Gastroesophageal sphincter (tissue), 4 donors: Measurements from ENCODE around the gene RILP. TPM values are rescaled to one million over a fixed set of nuclear protein-coding genes. Genes with fewer than 3 reads are reported as not detected.
A peak's percentile ranks its signal among the peaks of the same experiment; 100 is the strongest.

ENCODE experiments used
- ATAC-seq: fragments of 150-250 bp; one replicate; pipeline ENCODE4 v1.9.1; 2016; ENCODE audit warnings: mild to moderate bottlenecking, moderate library complexity
- H3K27ac ChIP-seq, 4 donors: fragments of 200-600 bp; sonication (generic) in 3 of 4; 1 replicate in 3 of 4; 2 replicates in 1 of 4; pipeline ENCODE4 v1.5.1; 2016 to 2019
- H3K27me3 ChIP-seq: fragments of 200-600 bp; sonication (generic); one replicate; pipeline ENCODE4 v1.5.1; 2019
- H3K36me3 ChIP-seq, 2 donors: fragments of 200-600 bp; sonication (generic); one replicate each; pipeline ENCODE4 v1.5.1; 2019; ENCODE audit warnings: control low read depth in 1 of 2
- H3K4me1 ChIP-seq, 3 donors: fragments of 200-600 bp; sonication (generic); 1 replicate in 2 of 3; 2 replicates in 1 of 3; pipeline ENCODE4 v1.5.1; 2016 to 2019; ENCODE audit warnings: control low read depth in 2 of 3
- H3K4me3 ChIP-seq, 2 donors: fragments of 200-600 bp; sonication (generic); one replicate each; pipeline ENCODE4 v1.5.1; 2019; ENCODE audit warnings: mild to moderate bottlenecking in 1 of 2, moderate library complexity in 1 of 2
- H3K9me3 ChIP-seq, 3 donors: fragments of 200-600 bp; sonication (generic); one replicate each; pipeline ENCODE4 v1.5.1; 2017 to 2019; ENCODE audit warnings: control low read depth in 2 of 3
- EP300 ChIP-seq: sonication (generic); formaldehyde crosslinking; IDR thresholded peaks from one replicate; pipeline ENCODE4 v1.6.1; 2017; ENCODE audit warnings: antibody characterized with exemption, mild to moderate bottlenecking
- POLR2A ChIP-seq, 2 donors: fragments of 450-650 bp; IDR thresholded peaks; one replicate each; pipeline ENCODE4 v1.6.1; 2017; ENCODE audit warnings: antibody characterized with exemption in 2 of 2, mild to moderate bottlenecking in 2 of 2, moderate library complexity in 1 of 2
- POLR2AphosphoS5 ChIP-seq: sonication (generic); formaldehyde crosslinking; IDR thresholded peaks from one replicate; pipeline ENCODE4 v1.6.1; 2017; ENCODE audit warnings: antibody characterized with exemption
- WGBS, 2 donors: methylation state at CpG; one replicate each; pipeline ENCODE4 v1.1.5; 2018; ENCODE audit warnings: low coverage in 1 of 2; 5-methylcytosine and 5-hydroxymethylcytosine counted together
- total RNA-seq, 4 donors: library from RNA; depleted of rRNA; stranded (reverse); fragments of >200 nt; gene quantifications; one replicate each; pipeline ENCODE4 v1.1.0, GENCODE V29; 2016
- TF ChIP-seq, protein P1 (sequence below), 4 experiments: fragments of 200-600 bp in 2 of 4; fragments of 450-650 bp in 2 of 4; sonication (generic) in 1 of 4; IDR thresholded peaks; one replicate each; pipeline ENCODE4 v1.5.1; 2017 to 2019; ENCODE audit warnings: antibody characterized with exemption in 4 of 4, mild to moderate bottlenecking in 2 of 4, moderate library complexity in 2 of 4

The RILP gene
- total RNA-seq, 4 donors from 2014 or later: 17.4 to 33.4 (median 22.2) TPM

DNA sequence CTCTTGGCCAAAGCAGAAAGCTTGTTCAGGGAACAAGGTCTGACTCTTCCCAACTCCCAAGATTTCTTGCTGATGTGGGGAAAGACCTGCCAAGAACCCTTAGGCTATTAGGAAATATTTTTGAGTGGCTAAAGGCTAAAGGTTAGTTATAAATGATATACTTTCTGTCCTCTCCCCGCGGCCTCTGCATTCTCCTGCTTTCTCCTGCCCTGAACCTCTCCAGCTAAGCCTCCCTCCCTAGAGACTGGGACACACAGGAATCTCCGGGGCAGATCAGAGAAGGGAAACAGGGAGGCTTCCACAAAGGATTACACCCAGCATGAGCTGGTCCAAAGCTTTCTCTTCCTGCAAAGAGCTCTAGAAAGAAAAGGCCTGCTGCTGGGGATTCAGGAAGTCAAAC, 23.3 kb downstream of the RILP start:
- no peak for ATAC-seq
- peak; percentile 61 for TF ChIP-seq POLR2AphosphoS5
- TF ChIP-seq, protein P1, sequence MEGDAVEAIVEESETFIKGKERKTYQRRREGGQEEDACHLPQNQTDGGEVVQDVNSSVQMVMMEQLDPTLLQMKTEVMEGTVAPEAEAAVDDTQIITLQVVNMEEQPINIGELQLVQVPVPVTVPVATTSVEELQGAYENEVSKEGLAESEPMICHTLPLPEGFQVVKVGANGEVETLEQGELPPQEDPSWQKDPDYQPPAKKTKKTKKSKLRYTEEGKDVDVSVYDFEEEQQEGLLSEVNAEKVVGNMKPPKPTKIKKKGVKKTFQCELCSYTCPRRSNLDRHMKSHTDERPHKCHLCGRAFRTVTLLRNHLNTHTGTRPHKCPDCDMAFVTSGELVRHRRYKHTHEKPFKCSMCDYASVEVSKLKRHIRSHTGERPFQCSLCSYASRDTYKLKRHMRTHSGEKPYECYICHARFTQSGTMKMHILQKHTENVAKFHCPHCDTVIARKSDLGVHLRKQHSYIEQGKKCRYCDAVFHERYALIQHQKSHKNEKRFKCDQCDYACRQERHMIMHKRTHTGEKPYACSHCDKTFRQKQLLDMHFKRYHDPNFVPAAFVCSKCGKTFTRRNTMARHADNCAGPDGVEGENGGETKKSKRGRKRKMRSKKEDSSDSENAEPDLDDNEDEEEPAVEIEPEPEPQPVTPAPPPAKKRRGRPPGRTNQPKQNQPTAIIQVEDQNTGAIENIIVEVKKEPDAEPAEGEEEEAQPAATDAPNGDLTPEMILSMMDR (IDR thresholded peaks at IDR 0.05): no peak
- H3K36me3 ChIP-seq: peaks cover 0 to 14% of the 10 kb centered on the region in 2 donors
- 47 to 49% methylated on average over 3 of the region's 3 CpGs for WGBS, 2 donors
- H3K27ac ChIP-seq: peak overlapping the region in 2 of 4 donors; percentile 46 to 96
- H3K27me3 ChIP-seq: no peaks in the 10 kb centered on the region
- no peaks in the 10 kb centered on the region for H3K9me3 ChIP-seq
- H3K4me1 ChIP-seq: peaks cover 0 to 40% (median 9%) of the 10 kb centered on the region in 3 donors
- no peak overlapping the region for H3K4me3 ChIP-seq

DNA sequence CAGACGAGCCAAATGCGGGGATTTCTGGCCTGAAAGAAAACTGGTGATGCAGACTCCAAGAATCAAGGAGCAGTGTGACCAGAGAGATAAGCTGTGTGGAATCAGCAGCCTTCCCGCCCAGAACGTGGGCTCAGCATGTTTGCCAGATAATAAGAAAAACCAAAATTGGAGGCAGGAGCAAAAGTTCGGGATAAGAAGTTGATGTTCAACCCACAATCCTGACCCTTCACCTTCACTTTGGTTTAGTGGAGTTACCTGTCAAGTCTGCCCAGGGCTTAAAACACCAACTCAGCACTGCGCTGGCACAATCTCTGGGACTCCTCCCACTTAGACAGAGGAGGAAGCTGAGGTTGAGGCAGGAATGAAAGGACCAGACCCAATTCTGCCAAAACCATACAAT, 24.1 kb downstream of the RILP start:
- no peak overlapping the region for H3K27ac ChIP-seq
- no peak overlapping the region for H3K4me3 ChIP-seq
- TF ChIP-seq, protein P1 (IDR thresholded peaks at IDR 0.05): no peak
- TF ChIP-seq POLR2A (IDR thresholded peaks at IDR 0.05) (no peak), POLR2AphosphoS5 (no peak), EP300 (no peak)
- ATAC-seq: no peak
- H3K27me3 ChIP-seq: no peaks in the 10 kb centered on the region
- no peaks in the 10 kb centered on the region for H3K9me3 ChIP-seq
- H3K4me1 ChIP-seq: peaks cover 0 to 40% (median 9%) of the 10 kb centered on the region in 3 donors
- peaks cover 0 to 16% of the 10 kb centered on the region in 2 donors for H3K36me3 ChIP-seq
- 80 to 83% methylated on average over 3 to 5 of the region's 6 CpGs for WGBS, 2 donors

DNA sequence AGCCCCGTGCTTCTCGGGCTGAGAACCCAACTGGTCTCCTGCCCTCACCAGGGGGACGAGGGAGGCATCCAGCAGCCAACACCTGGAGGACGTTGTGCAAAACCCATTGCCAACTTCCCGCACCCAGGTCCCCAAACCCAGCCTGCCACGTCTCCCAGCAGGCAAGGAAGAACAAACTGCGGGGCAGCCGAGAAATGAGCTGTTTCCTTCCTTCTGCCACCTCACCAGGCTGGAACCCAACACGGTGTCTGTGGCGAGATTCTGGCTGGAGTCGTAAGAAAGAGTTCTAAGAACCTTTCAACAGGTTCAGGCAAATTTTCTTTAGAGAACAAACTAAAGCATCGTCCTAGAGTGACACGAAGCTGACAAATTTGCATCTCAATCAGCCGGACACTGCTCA, 24.6 kb downstream of the RILP start:
- no peaks in the 10 kb centered on the region for H3K9me3 ChIP-seq
- no peak overlapping the region for H3K4me3 ChIP-seq
- peaks cover 0 to 16% of the 10 kb centered on the region in 2 donors for H3K36me3 ChIP-seq
- H3K4me1 ChIP-seq: peaks cover 0 to 38% (median 9%) of the 10 kb centered on the region in 3 donors
- no peak for ATAC-seq
- no peak for TF ChIP-seq POLR2AphosphoS5
- no peak for TF ChIP-seq EP300
- H3K27me3 ChIP-seq: no peaks in the 10 kb centered on the region
- no peak overlapping the region for H3K27ac ChIP-seq
- 84 to 91% methylated on average over 4 to 7 of the region's 14 CpGs for WGBS, 2 donors

DNA sequence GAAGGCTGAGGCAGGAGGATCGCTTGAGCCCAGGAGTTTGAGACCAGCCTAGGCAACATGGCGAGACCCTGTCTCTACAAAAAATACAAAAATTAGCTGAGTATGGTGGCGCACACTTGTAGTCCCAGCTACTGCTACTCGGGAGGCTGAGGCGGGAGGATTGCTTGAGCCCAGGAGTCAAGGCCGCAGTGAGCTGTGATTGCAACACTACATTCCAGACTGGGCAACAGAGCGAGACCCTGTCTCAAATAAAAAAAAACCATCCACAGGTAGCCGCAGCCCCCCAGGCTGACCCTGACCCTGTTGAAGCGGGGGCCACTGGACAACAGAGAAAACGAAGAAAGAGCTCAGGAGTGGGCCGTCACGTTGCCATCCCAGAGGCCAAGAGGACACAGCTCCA, 25.0 kb downstream of the RILP start:
- Histone ChIP-seq H3K4me1 (peaks cover 0 to 34% (median 8%) of the 10 kb centered on the region in 3 donors), H3K4me3 (no peak overlapping the region), H3K36me3 (peaks cover 0 to 16% of the 10 kb centered on the region in 2 donors), H3K27ac (no peak overlapping the region), H3K27me3 (no peaks in the 10 kb centered on the region), H3K9me3 (no peaks in the 10 kb centered on the region)
- 87 to 100% methylated on average over 1 to 10 of the region's 12 CpGs for WGBS, 2 donors
- TF ChIP-seq POLR2A (IDR thresholded peaks at IDR 0.05): no peak
- no peak for TF ChIP-seq POLR2AphosphoS5
- TF ChIP-seq, protein P1 (IDR thresholded peaks at IDR 0.05): no peak
- TF ChIP-seq EP300: no peak
- no peak for ATAC-seq

DNA sequence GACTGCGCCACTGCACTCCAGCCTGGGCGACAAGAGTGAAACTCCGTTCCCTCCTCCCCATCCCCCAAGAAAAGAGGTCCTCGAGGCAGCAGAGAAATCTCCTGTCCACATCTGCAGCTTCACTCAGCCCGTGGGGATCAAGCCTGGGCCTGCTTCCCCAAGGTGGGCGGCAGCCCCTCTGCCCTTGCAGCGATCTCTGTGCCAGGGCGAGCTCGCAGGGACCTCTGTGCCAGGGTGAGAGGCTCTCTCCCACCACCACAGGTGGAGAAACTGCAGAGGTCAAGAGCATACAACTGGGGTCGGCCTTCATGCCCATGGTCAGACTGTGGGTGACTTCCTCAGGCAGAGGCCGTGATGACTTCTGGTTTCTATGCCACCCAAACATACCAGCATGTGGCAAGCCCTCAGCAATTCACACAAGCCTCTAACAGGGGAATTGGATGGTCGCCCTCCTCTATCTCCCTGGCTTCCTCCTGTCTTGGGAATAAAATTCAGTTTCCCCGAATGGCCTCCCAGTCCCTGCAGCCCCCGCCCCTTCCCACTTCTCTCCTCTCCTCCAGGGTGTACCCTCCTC, 26.5 kb downstream of the RILP start:
- 80 to 85% methylated on average over 1 to 7 of the region's 14 CpGs for WGBS, 2 donors
- TF ChIP-seq POLR2A (IDR thresholded peaks at IDR 0.05) (no peak), POLR2AphosphoS5 (no peak), EP300 (no peak)
- TF ChIP-seq, protein P1 (IDR thresholded peaks at IDR 0.05): no peak
- Histone ChIP-seq H3K4me3 (no peak overlapping the region), H3K9me3 (no peaks in the 10 kb centered on the region), H3K4me1 (peaks cover 0 to 28% (median 5%) of the 10 kb centered on the region in 3 donors), H3K36me3 (peaks cover 0 to 18% of the 10 kb centered on the region in 2 donors), H3K27ac (no peak overlapping the region), H3K27me3 (no peaks in the 10 kb centered on the region)
- ATAC-seq: no peak
